Ascending aorta (tissue), 2 donors: ENCODE data around the gene USP24. TPM values are rescaled to one million over a fixed set of nuclear protein-coding genes. Genes with fewer than 3 reads are reported as not detected.

Source experiments
- DNase-seq, 2 donors: peaks; one replicate each; pipeline ENCODE4 v3.0.0-alpha.2; 2019; ENCODE audit warnings: low spot score in 2 of 2
- H3K27ac ChIP-seq, 2 donors: fragments of 200-600 bp; sonication (generic); one replicate each; pipeline ENCODE4 v1.5.1; 2016 to 2017; ENCODE audit warnings: mild to moderate bottlenecking in 1 of 2
- H3K27me3 ChIP-seq: fragments of 200-600 bp; sonication (generic); one replicate; pipeline ENCODE4 v1.5.1; 2017
- H3K36me3 ChIP-seq, 2 donors: fragments of 200-600 bp; sonication (generic); one replicate each; pipeline ENCODE4 v1.5.1; 2016
- H3K4me1 ChIP-seq, 2 donors: fragments of 200-600 bp; sonication (generic); one replicate each; pipeline ENCODE4 v1.5.1; 2016 to 2017; ENCODE audit warnings: mild to moderate bottlenecking in 1 of 2
- H3K4me3 ChIP-seq, 2 donors: fragments of 200-600 bp; sonication (generic); one replicate each; pipeline ENCODE4 v1.5.1; 2016 to 2017; ENCODE audit warnings: mild to moderate bottlenecking in 1 of 2
- H3K9me3 ChIP-seq, 2 donors: fragments of 200-600 bp; sonication (generic); one replicate each; pipeline ENCODE4 v1.5.1; 2016
- intact Hi-C: fragments of 100-400 bp; cut with DNase I; formaldehyde crosslinking; loops from one replicate; pipeline ENCODE4 v1.15.1; 2023
- total RNA-seq: library from RNA; depleted of rRNA; stranded (reverse); fragments of >200 nt; gene quantifications from one replicate; pipeline ENCODE4 v1.1.0, GENCODE V29; 2016
- TF ChIP-seq, protein P1 (sequence below), 3 experiments: fragments of 200-600 bp in 2 of 3; fragments of 450-650 bp in 1 of 3; sonication (generic) in 2 of 3; IDR thresholded peaks; one replicate each; pipeline ENCODE4 v1.5.1; 2016 to 2019; ENCODE audit warnings: antibody characterized with exemption in 3 of 3, mild to moderate bottlenecking in 1 of 3, moderate library complexity in 1 of 3

USP24 gene
- total RNA-seq, 1 donor from 2014 or later: 11.2 TPM

DNA sequence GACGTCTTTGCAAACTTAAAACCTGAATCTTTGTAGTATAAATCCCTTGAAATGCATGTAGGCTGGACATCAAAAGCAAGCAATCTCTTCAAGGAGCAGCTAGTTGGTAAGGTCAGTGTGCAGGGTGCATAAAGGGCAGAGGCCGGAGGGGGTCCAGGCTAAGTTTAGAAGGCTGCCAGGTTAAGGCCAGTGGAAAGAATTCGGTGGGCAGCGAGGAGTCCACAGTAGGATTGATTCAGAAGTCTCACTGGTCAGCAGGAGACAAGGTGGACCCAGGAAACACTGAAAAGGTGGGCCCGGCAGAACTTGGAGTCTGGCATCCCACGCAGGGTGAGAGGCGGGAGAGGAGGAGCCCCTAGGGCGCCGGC, 176.2 kb downstream of the USP24 start:
- intact Hi-C loops: no loop called here
- peak overlapping the region; percentile 9 to 58 for H3K4me3 ChIP-seq

DNA sequence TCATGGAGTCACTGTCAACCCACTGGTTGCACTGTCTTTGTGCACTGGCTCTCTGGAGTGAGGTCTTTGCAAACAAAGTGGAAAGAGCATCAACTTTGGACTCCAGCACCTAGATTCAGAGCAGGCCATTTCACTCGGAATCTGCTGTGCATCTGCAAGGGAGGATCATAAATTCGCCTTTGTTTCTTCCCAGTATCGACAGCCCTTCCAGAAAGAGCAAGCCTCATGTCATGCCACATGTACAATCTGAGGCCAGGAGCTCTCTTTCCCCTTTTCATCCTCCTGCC, 176.7 kb downstream of the USP24 start:
- intact Hi-C loops: no loop called here
- H3K36me3 ChIP-seq: no peaks in the 10 kb centered on the region
- H3K27ac ChIP-seq: no peak overlapping the region
- H3K27me3 ChIP-seq: no peaks in the 10 kb centered on the region
- no peak for DNase-seq
- no peaks in the 10 kb centered on the region for H3K9me3 ChIP-seq
- peaks cover 0 to 6% of the 10 kb centered on the region in 2 donors for H3K4me1 ChIP-seq
- TF ChIP-seq, protein P1, sequence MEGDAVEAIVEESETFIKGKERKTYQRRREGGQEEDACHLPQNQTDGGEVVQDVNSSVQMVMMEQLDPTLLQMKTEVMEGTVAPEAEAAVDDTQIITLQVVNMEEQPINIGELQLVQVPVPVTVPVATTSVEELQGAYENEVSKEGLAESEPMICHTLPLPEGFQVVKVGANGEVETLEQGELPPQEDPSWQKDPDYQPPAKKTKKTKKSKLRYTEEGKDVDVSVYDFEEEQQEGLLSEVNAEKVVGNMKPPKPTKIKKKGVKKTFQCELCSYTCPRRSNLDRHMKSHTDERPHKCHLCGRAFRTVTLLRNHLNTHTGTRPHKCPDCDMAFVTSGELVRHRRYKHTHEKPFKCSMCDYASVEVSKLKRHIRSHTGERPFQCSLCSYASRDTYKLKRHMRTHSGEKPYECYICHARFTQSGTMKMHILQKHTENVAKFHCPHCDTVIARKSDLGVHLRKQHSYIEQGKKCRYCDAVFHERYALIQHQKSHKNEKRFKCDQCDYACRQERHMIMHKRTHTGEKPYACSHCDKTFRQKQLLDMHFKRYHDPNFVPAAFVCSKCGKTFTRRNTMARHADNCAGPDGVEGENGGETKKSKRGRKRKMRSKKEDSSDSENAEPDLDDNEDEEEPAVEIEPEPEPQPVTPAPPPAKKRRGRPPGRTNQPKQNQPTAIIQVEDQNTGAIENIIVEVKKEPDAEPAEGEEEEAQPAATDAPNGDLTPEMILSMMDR (IDR thresholded peaks at IDR 0.05): no peak
- H3K4me3 ChIP-seq: no peak overlapping the region

More for the DNA sequence above, 176.2 kb downstream of the USP24 start:
- TF ChIP-seq, protein P1 (IDR thresholded peaks at IDR 0.05): no peak
- no peak for DNase-seq
- Histone ChIP-seq H3K36me3 (no peaks in the 10 kb centered on the region), H3K27ac (no peak overlapping the region), H3K4me1 (peaks cover 0 to 6% of the 10 kb centered on the region in 2 donors), H3K27me3 (no peaks in the 10 kb centered on the region), H3K9me3 (no peaks in the 10 kb centered on the region)

GRCh38 chr1:55037733-55038551, 177.2 kb downstream of the USP24 start:
- H3K27me3 ChIP-seq: no peaks in the 10 kb centered on the region
- no peaks in the 10 kb centered on the region for H3K36me3 ChIP-seq
- intact Hi-C loops: no loop called here
- no peak for DNase-seq
- peaks cover 0 to 6% of the 10 kb centered on the region in 2 donors for H3K4me1 ChIP-seq
- H3K9me3 ChIP-seq: no peaks in the 10 kb centered on the region
- H3K4me3 ChIP-seq: no peak overlapping the region
- H3K27ac ChIP-seq: no peak overlapping the region
- TF ChIP-seq, protein P1 (IDR thresholded peaks at IDR 0.05): no peak

DNA sequence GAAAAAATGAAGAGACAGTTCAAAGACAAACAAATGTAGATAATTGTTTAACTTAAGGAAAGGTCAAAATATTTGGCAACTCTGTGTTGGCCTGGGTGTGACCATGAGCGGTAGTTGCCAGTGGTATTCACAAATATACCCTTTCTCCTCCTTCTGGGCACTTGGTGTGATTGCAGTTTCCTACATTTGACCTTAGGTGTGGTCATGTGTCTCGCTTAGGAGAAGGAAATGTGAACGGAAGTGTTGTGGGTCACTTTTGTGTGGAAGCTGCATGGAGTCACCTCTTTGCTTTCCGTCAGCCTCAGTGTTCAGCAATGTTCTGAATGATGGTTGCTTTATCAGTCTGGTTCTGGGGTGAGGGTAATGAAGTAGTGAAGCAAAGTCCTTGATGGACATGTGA, 179.3 kb downstream of the USP24 start:
- no peaks in the 10 kb centered on the region for H3K27me3 ChIP-seq
- intact Hi-C loops: no loop called here

GRCh38 chr1:55034476-55035133, 180.6 kb downstream of the USP24 start:
- Histone ChIP-seq H3K27me3 (no peaks in the 10 kb centered on the region), H3K36me3 (no peaks in the 10 kb centered on the region)
- DNase-seq: no peak

More for the DNA sequence above, 179.3 kb downstream of the USP24 start:
- no peak overlapping the region for H3K4me3 ChIP-seq
- TF ChIP-seq, protein P1 (IDR thresholded peaks at IDR 0.05): no peak
- peaks cover 0 to 6% of the 10 kb centered on the region in 2 donors for H3K4me1 ChIP-seq
- no peaks in the 10 kb centered on the region for H3K9me3 ChIP-seq
- H3K36me3 ChIP-seq: no peaks in the 10 kb centered on the region
- H3K27ac ChIP-seq: no peak overlapping the region
- no peak for DNase-seq

More at GRCh38 chr1:55034476-55035133, 180.6 kb downstream of the USP24 start:
- no peaks in the 10 kb centered on the region for H3K9me3 ChIP-seq
- TF ChIP-seq, protein P1 (IDR thresholded peaks at IDR 0.05): no peak
- intact Hi-C loops: no loop called here
- H3K4me3 ChIP-seq: no peak overlapping the region
- H3K27ac ChIP-seq: no peak overlapping the region
- peaks cover 0 to 3% of the 10 kb centered on the region in 2 donors for H3K4me1 ChIP-seq
